ENCODE measurements around the gene DDX46.

The DDX46 gene

GRCh38 chr5:134794082-134794481, 35.5 kb downstream of the DDX46 start:
- no peak for DNase-seq (ENCODE audit: extremely low spot score)
- ChIA-PET POLR2A (no interaction called here), CTCF (interaction anchor here (0.5 kb wide), 1 partner anchor 621 kb away, joined by 3 read pairs; no protein-coding TSS in a partner anchor)
- TF ChIP-seq, protein P1, sequence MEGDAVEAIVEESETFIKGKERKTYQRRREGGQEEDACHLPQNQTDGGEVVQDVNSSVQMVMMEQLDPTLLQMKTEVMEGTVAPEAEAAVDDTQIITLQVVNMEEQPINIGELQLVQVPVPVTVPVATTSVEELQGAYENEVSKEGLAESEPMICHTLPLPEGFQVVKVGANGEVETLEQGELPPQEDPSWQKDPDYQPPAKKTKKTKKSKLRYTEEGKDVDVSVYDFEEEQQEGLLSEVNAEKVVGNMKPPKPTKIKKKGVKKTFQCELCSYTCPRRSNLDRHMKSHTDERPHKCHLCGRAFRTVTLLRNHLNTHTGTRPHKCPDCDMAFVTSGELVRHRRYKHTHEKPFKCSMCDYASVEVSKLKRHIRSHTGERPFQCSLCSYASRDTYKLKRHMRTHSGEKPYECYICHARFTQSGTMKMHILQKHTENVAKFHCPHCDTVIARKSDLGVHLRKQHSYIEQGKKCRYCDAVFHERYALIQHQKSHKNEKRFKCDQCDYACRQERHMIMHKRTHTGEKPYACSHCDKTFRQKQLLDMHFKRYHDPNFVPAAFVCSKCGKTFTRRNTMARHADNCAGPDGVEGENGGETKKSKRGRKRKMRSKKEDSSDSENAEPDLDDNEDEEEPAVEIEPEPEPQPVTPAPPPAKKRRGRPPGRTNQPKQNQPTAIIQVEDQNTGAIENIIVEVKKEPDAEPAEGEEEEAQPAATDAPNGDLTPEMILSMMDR (IDR thresholded peaks at IDR 0.05; ENCODE audit: control extremely low read depth, extremely low read depth, low read depth, missing control alignments), result no peak

GRCh38 chr5:134794819-134795218, 36.2 kb downstream of the DDX46 start:
- DNase-seq (ENCODE audit: extremely low spot score), result no peak
- TF ChIP-seq, protein P1 (IDR thresholded peaks at IDR 0.05; ENCODE audit: control extremely low read depth, extremely low read depth, low read depth, missing control alignments), result no peak
- POLR2A ChIA-PET, result no interaction called here
- CTCF ChIA-PET, result interaction anchor here (0.9 kb wide), 1 partner anchor 10 kb away, joined by 3 read pairs; no protein-coding TSS in a partner anchor

DNA sequence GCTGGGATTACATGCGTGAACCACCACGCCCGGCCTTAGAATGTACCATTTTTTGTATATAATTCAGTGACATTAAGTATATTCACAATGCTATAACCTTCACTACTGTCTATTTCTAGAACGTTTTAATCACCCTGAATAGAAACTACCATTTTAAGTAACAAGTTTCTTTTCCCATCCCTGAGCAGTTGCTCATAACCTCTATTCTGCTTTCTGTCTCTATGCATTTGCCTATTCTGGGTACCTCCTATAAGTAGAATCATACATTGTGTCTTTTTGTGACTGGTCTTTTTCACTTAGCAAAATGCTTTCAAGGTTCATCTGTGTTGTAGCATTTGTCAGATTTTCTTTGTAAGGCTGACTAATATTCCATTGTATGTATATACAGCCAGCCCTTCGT, 39.9 kb downstream of the DDX46 start:
- POLR2A ChIA-PET, result no interaction called here
- no peak for DNase-seq (ENCODE audit: extremely low spot score)
- TF ChIP-seq, protein P1 (IDR thresholded peaks at IDR 0.05; ENCODE audit: control extremely low read depth, extremely low read depth, low read depth, missing control alignments), result no peak
- CTCF ChIA-PET, result interaction anchor here (1.3 to 1.9 kb wide), 2 partner anchors 16 to 44 kb away, joined by 3 to 4 read pairs; no protein-coding TSS in a partner anchor

DNA sequence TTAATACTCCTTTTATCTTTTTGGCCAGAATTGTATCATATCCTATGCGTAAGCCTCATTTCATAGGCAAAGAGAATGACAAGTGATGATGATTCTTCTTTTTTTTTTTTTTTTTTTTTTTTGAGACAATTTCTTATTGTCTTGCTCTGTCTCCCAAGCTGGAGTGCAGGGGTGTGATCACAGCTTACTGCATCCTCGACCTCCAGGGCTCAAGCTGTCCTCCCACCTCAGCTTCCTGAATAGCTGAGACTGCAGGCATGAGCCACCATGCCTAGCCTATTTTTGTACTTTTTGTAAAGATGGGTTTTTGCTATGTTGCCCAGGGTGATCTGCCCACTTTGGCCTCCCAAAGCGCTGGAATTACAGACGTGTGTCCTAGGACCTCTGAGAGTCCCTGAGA, 45.2 kb downstream of the DDX46 start:
- POLR2A ChIA-PET, result no interaction called here
- CTCF ChIA-PET, result no interaction called here
- TF ChIP-seq, protein P1 (IDR thresholded peaks at IDR 0.05; ENCODE audit: control extremely low read depth, extremely low read depth, low read depth, missing control alignments), result no peak
- DNase-seq (ENCODE audit: extremely low spot score), result no peak

DNA sequence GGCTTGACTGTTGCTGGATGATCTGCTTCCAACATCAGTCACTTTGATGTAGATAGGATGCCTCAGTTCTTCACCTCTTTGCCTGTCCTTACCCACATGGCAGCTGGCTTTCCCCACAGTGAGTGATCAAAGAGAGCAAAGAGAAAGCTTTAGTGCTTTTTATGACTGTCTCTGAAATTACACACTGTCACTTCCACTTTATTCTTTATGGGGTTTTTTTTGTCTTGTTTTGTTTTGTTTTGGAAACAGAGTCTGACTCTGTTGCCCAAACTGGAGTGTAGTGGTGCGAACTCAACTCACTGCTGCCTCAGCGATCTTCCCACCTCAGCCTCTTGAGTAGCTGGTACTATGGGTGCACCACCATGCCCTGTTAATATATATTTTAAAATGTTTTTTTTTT, 54.8 kb downstream of the DDX46 start:
- ChIA-PET POLR2A (no interaction called here), CTCF (interaction anchor here (1.1 to 1.3 kb wide), 2 partner anchors 17 to 226 kb away, joined by 3 read pairs; no protein-coding TSS in a partner anchor)
- TF ChIP-seq, protein P1 (IDR thresholded peaks at IDR 0.05; ENCODE audit: control extremely low read depth, extremely low read depth, low read depth, missing control alignments), result no peak
- DNase-seq (ENCODE audit: extremely low spot score), result peak; percentile 49

- ChIA-PET CTCF (interaction anchor here (1.1 kb wide), 1 partner anchor 226 kb away, joined by 3 read pairs; no protein-coding TSS in a partner anchor), POLR2A (no interaction called here)
- TF ChIP-seq, protein P1 (IDR thresholded peaks at IDR 0.05; ENCODE audit: control extremely low read depth, extremely low read depth, low read depth, missing control alignments), result no peak
- peak; percentile 34 for DNase-seq (ENCODE audit: extremely low spot score)
These were observed 55.2 kb downstream of the DDX46 start for GRCh38 chr5:134813827-134814226.
